Measurements from ENCODE around the gene ICE2. TPM values are rescaled to one million over a fixed set of nuclear protein-coding genes. Genes with fewer than 3 reads are reported as not detected.

The ICE2 gene
- total and polyA plus RNA-seq, 4 donors: 5.7 to 26.6 (median 16.8) TPM

- WGBS: 94% methylated on average over 8 of the region's 8 CpGs
- H3K27ac ChIP-seq (ENCODE audit: low read depth in 1 of 2, low read length in 2 of 2): no peak overlapping the region
Observed at GRCh38 chr15:60381148-60381788, 97.7 kb downstream of the ICE2 start.

More at GRCh38 chr15:60381148-60381788, 97.7 kb downstream of the ICE2 start:
- Histone ChIP-seq H3K36me3 (ENCODE audit: control insufficient read depth in 4 of 4, insufficient read depth in 3 of 4, low read depth in 1 of 4, low read length in 3 of 4) (peaks cover 0 to 7% (median 2%) of the 10 kb centered on the region in 4 donors), H3K27me3 (ENCODE audit: control insufficient read depth in 4 of 4, insufficient read depth in 4 of 4, low read length in 3 of 4) (no peaks in the 10 kb centered on the region), H3K4me1 (ENCODE audit: control insufficient read depth in 4 of 4, insufficient read depth in 4 of 4, low read length in 3 of 4) (no peaks in the 10 kb centered on the region), H3K9ac (ENCODE audit: low read depth in 1 of 2, low read length in 2 of 2) (no peak overlapping the region), H3K9me3 (ENCODE audit: control insufficient read depth in 4 of 4, low read length in 3 of 4) (no peaks in the 10 kb centered on the region), H3K4me3 (ENCODE audit: low read depth in 1 of 3, low read length in 3 of 3) (no peak overlapping the region)
- DNase-seq (ENCODE audit: low spot score): no peak
- TF ChIP-seq YY1 (IDR thresholded peaks at IDR 0.05) (no peak), NR2F2 (IDR thresholded peaks at IDR 0.05) (no peak), TAF1 (conservative IDR thresholded peaks at IDR 0.05) (no peak), FOXA1 (IDR thresholded peaks at IDR 0.05) (no peak), RAD21 (IDR thresholded peaks at IDR 0.05) (no peak), REST (IDR thresholded peaks at IDR 0.05) (no peak), RXRA (IDR thresholded peaks at IDR 0.05) (no peak), HNF4A (conservative IDR thresholded peaks at IDR 0.05) (no peak), SP1 (IDR thresholded peaks at IDR 0.05) (no peak), FOXA2 (IDR thresholded peaks at IDR 0.05) (no peak), EGR1 (IDR thresholded peaks at IDR 0.05; ENCODE audit: low read depth in 2 of 2) (no peak), MAX (IDR thresholded peaks at IDR 0.05) (no peak), ATF3 (IDR thresholded peaks at IDR 0.05) (no peak), CTCF (IDR thresholded peaks at IDR 0.05; ENCODE audit: low read depth, low read length, missing input control) (no peak), JUND (IDR thresholded peaks at IDR 0.05) (no peak), GABPA (IDR thresholded peaks at IDR 0.05 in 1 of 2, conservative IDR thresholded peaks at IDR 0.05 in 1 of 2) (no peak)

Data from liver (tissue), 9 donors.